HepG2 (cell line): ENCODE measurements around the gene CTRL. TPM values are rescaled to one million over a fixed set of nuclear protein-coding genes. Genes with fewer than 3 reads are reported as not detected.

Source experiments
- AHDC1 ChIP-seq: sonication (generic); formaldehyde crosslinking; IDR thresholded peaks from 2 replicates; pipeline ENCODE4 v1.5.1; 2020; ENCODE audit warnings: mild to moderate bottlenecking, missing genetic modification reagents, borderline replicate concordance
- BHLHE40 ChIP-seq: IDR thresholded peaks from 2 replicates; pipeline ENCODE4 v1.6.1; 2011; ENCODE audit warnings: low read length, improper control_type of control experiment
- E2F2 ChIP-seq: sonication (generic); formaldehyde crosslinking; IDR thresholded peaks from 2 replicates; pipeline ENCODE4 v1.4.0; 2020; ENCODE audit warnings: missing genetic modification reagents, borderline replicate concordance
- FOXO1 ChIP-seq: sonication (generic); formaldehyde crosslinking; IDR thresholded peaks from 2 replicates; pipeline ENCODE4 v1.4.0; 2020; ENCODE audit warnings: missing genetic modification reagents
- HOXA3 ChIP-seq: sonication (generic); formaldehyde crosslinking; IDR thresholded peaks from 2 replicates; pipeline ENCODE4 v1.5.0; 2020; ENCODE audit warnings: missing genetic modification reagents
- LBX2 ChIP-seq: sonication (generic); formaldehyde crosslinking; IDR thresholded peaks from 2 replicates; pipeline ENCODE4 v1.5.0; 2020; ENCODE audit warnings: missing genetic modification reagents, mild to moderate bottlenecking, borderline replicate concordance
- MATR3 ChIP-seq: sonication (generic); formaldehyde crosslinking; IDR thresholded peaks from 2 replicates; pipeline ENCODE4 v1.4.0; 2020; ENCODE audit warnings: missing genetic modification reagents
- PRDM10 ChIP-seq: sonication (generic); formaldehyde crosslinking; IDR thresholded peaks from 2 replicates; pipeline ENCODE4 v1.4.0; 2020; ENCODE audit warnings: low read depth, missing genetic modification reagents
- TAF1 ChIP-seq: sonication (generic); formaldehyde crosslinking; IDR thresholded peaks from 2 replicates; pipeline ENCODE4 v1.4.0; 2020; ENCODE audit warnings: missing genetic modification reagents
- TBL1XR1 ChIP-seq: fragments of 150-350 bp; IDR thresholded peaks from 2 replicates; pipeline ENCODE4 v1.6.1; 2014; ENCODE audit warnings: borderline replicate concordance, low read length; ENCODE audit not compliant: partially characterized antibody
- ZBTB14 ChIP-seq: sonication (generic); formaldehyde crosslinking; IDR thresholded peaks from 2 replicates; pipeline ENCODE4 v1.4.0; 2020; ENCODE audit warnings: missing genetic modification reagents
- ZNF367 ChIP-seq: sonication (generic); formaldehyde crosslinking; IDR thresholded peaks from 2 replicates; pipeline ENCODE4 v1.4.0; 2020; ENCODE audit warnings: missing genetic modification reagents, borderline replicate concordance
- ZNF550 ChIP-seq: sonication (generic); formaldehyde crosslinking; IDR thresholded peaks from 2 replicates; pipeline ENCODE4 v1.4.0; 2020; ENCODE audit warnings: mild to moderate bottlenecking, missing genetic modification reagents, borderline replicate concordance
- ZNF710 ChIP-seq: sonication (generic); formaldehyde crosslinking; IDR thresholded peaks from 2 replicates; pipeline ENCODE4 v1.5.0; 2020; ENCODE audit warnings: mild to moderate bottlenecking, missing genetic modification reagents, borderline replicate concordance
- polyA plus RNA-seq, 8 experiments: library from polyadenylated mRNA; depleted of rRNA in 3 of 8; stranded (reverse) in 7 of 8; unstranded in 1 of 8; fragments of >200 nt; fragmentation: Illumina TruSeq in 4 of 8; extraction: Trizol in 4 of 8; gene quantifications; 2 replicates each; pipeline versions ENCODE4 v1.2.1 to v1.2.3, GENCODE V29; 2011 to 2016; ENCODE audit warnings: low read depth in 4 of 8, missing spikeins in 1 of 8, mixed read lengths in 1 of 8; ENCODE audit not compliant: insufficient read depth in 1 of 8
- total RNA-seq, 5 experiments: library from RNA; depleted of rRNA; stranded (reverse); fragments of >200 nt; fragmentation: Illumina TruSeq; extraction: Trizol; gene quantifications; 2 replicates each; pipeline ENCODE4 v1.2.3, GENCODE V29; 2016; ENCODE audit warnings: low read depth in 1 of 5

The CTRL gene
- total and polyA plus RNA-seq, 2 of the 13 experiments (the other 11 are each of a cell fraction or from before 2014, with no cell fraction given) = 1.9 to 2.7 TPM

GRCh38 chr16:67966549-67967182 lies 35.0 kb upstream of the CTRL start (continued):
- TF ChIP-seq LBX2 (CRISPR knock-in tag) (no peak), ZBTB14 (CRISPR knock-in tag) (no peak), ZNF550 (CRISPR knock-in tag) (no peak), BHLHE40 (no peak), ZNF710 (CRISPR knock-in tag) (no peak), FOXO1 (no peak; the same call in 1 of the 2 replicates), HOXA3 (peak; percentile 25; the same call in 1 of the 2 replicates), PRDM10 (CRISPR knock-in tag) (no peak), ZNF367 (CRISPR knock-in tag) (no peak), TBL1XR1 (no peak), TAF1 (CRISPR knock-in tag) (peak; percentile 72; the same call in 1 of the 2 replicates), E2F2 (CRISPR knock-in tag) (no peak), AHDC1 (no peak), MATR3 (CRISPR knock-in tag) (no peak)
